Smooth muscle cell of the coronary artery (primary cell): Measurements from ENCODE around the gene CGAS. TPM values are rescaled to one million over a fixed set of nuclear protein-coding genes. Genes with fewer than 3 reads are reported as not detected.

Experiments used
- total RNA-seq: library from RNA; depleted of rRNA; stranded (reverse); fragments of >200 nt; gene quantifications from 2 replicates; pipeline ENCODE4 v1.2.3, GENCODE V29; 2014; ENCODE audit warnings: low replicate concordance

Gene CGAS
- total RNA-seq: 1.1 and 3.7 TPM in 2 replicates

DNA sequence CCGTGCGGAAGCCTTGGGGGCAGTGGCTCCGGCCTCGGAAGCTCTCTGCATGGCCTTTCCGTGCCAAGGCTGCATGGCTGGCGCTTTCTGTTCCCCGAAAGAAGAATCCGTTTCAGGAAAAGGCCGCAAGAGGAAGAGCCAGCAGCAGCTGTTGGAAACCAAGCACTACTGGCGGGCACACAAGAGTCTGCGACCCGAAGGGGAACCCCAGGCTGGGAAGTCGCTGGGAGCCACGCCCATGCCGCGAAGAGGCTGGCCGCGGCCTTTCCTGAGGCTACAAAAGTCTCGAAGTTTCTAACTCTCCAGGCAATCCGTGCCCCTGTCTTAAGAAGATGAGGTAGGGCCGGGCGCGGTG, at the start of gene CGAS:
TSS of gene CGAS (minus strand) at position 191 of the 355 bp plus-strand sequence. CDS start at position 75, 116 bp downstream.

DNA sequence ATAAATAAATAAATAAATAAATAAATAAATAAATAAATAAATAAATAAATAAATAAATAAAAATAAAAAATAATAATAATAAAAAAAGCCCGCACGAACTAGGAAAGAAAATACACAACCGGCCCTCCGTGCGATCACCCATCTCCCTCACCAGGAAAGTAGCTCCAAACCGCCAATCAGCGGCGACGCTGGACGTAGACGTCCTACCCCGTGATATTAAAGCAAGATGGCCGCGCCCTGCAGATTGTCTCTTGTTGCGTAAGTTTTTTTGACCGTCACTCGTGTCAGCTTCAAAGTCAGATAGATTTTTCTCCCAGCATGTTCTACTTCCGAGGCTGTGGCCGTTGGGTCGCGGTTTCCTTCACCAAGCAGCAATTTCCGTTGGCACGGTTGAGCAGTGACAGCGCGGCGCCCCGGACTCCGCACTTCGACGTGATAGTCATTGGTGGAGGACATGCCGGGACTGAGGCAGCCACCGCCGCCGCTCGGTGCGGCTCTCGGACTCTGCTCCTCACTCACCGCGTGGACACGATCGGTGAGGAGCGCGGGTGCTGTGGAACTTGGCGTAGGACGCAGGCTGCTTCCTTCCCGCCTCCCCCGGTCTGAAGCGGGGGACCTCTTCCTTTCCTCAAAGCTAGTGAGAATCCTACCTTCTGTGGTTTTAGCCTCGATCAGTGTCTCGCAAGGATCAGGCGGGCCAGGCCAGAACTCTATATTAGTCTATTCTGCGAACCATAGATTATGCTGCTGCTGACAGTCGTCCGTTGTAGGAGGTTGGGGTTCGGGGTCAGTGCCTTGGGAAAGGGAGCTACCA, 9.6 kb upstream of the CGAS start, which contains the start of gene MTO1:
TSS of gene MTO1 (plus strand) at position 201 of the 814 bp plus-strand sequence. CDS start at position 319, 118 bp downstream.

DNA sequence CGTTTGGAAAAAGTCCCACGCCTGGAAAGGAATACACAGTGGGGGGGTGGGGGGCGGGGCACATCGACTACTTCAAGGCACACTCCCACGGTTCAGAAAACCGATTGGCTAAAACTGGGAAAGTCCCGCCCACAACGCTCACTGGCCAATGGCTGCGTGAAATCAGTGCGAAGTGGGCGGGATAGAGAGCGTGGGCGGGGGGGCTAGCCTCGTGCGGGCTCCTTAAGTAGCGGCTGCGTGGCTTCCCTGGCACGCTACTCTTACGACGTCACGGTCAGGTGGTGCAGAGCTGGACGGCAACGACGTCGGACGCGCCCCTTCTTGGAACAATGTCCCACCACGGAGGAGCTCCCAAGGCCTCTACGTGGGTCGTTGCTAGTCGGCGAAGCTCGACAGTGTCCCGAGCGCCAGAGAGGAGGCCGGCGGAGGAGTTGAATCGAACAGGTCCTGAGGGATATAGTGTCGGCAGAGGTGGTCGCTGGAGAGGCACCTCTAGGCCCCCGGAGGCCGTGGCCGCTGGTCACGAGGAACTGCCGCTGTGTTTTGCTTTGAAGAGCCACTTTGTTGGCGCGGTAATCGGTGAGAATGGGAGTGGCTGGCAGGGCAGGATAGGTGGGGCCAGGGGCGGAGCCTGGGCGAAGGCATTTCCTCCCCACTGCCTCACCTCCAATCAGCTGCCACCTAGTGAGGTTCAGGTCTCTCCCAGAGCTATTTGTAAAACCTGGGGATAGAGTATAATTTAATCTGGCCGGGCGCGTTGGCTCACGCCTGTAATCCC, 57.3 kb downstream of the CGAS start, which contains the start of gene DDX43:
TSS of gene DDX43 (plus strand) at position 252 of the 778 bp plus-strand sequence. CDS start at position 330, 78 bp downstream.

Other genes starting within 250 kb of the CGAS start
- not detected in 2 replicates for gene KHDC1L, start 226.8 kb downstream of the CGAS start, total RNA-seq
- gene KHDC1, start 189.1 kb downstream of the CGAS start, total RNA-seq: 3.2 and 5.4 TPM in 2 replicates
- gene DPPA5, start 98.0 kb downstream of the CGAS start, total RNA-seq: not detected in 2 replicates
- gene KHDC3L, start 89.6 kb downstream of the CGAS start, total RNA-seq: not detected in 2 replicates
- gene OOEP, start 82.4 kb downstream of the CGAS start, total RNA-seq: not detected in 2 replicates
- 0.15 and 1.2 TPM in 2 replicates for gene DDX43, start 57.5 kb downstream of the CGAS start, total RNA-seq
- 21.3 and 32.1 TPM in 2 replicates for gene MTO1, start 9.4 kb upstream of the CGAS start, total RNA-seq
- gene EEF1A1, start 68.7 kb upstream of the CGAS start, total RNA-seq: 25,077 and 51,594 TPM in 2 replicates
- gene SLC17A5, start 201.7 kb upstream of the CGAS start, total RNA-seq: 18.0 and 31.4 TPM in 2 replicates
- 5.2 and 18.0 TPM in 2 replicates for gene CD109, start 243.9 kb upstream of the CGAS start, total RNA-seq